H1 (cell line): Measurements from ENCODE around the gene RUSF1. TPM values are rescaled to one million over a fixed set of nuclear protein-coding genes. Genes with fewer than 3 reads are reported as not detected.
A peak's percentile ranks its signal among the peaks of the same experiment; 100 is the strongest.

Experiments used
- CTCF ChIA-PET: fragments of 300-600 bp; sonication (Branson Sonifier 250); formaldehyde crosslinking; loops from one replicate; lab custom pipeline; 2021; ENCODE audit not compliant: partially characterized antibody; lab: Charles Lee
- POLR2A ChIA-PET: fragments of 300-600 bp; sonication (Branson Sonifier 250); formaldehyde crosslinking; loops from one replicate; lab custom pipeline; 2021; ENCODE audit warnings: inconsistent platforms; ENCODE audit not compliant: partially characterized antibody; lab: Charles Lee
- DNase-seq, 2 experiments: peaks; one replicate each; pipeline versions ENCODE4 v3.0.0 to v3.0.0-alpha.2; 2010 to 2022; ENCODE audit warnings: low spot score in 2 of 2, low read depth in 1 of 2, mixed read lengths in 1 of 2
- FAIRE-seq: peaks from 2 replicates; lab custom pipeline; 2011; peaks lifted over from hg19 to GRCh38; lab: Jason Lieb, UNC
- H2AFZ ChIP-seq: 2 replicates; pipeline ENCODE4 v1.8.1; 2012; ENCODE audit warnings: low read length, inconsistent platforms
- H2AK5ac ChIP-seq: 2 replicates; pipeline ENCODE4 v1.6.1; 2013; ENCODE audit warnings: low read depth, low read length
- H2BK120ac ChIP-seq: replicated peaks from 2 replicates; pipeline ENCODE3; 2013; ENCODE audit warnings: low read depth, low read length, inconsistent platforms
- H2BK12ac ChIP-seq: 2 replicates; pipeline ENCODE4 v1.6.1; 2013; ENCODE audit warnings: low read depth, low read length
- H2BK15ac ChIP-seq: 2 replicates; pipeline ENCODE4 v1.6.1; 2013; ENCODE audit warnings: low read length
- H2BK20ac ChIP-seq: 2 replicates; pipeline ENCODE4 v1.6.1; 2013; ENCODE audit warnings: low read length
- H2BK5ac ChIP-seq: 2 replicates; pipeline ENCODE4 v1.6.1; 2013; ENCODE audit warnings: low read depth, low read length
- H3K14ac ChIP-seq: 2 replicates; pipeline ENCODE4 v1.6.1; 2013; ENCODE audit warnings: inconsistent platforms; ENCODE audit not compliant: insufficient read length
- H3K18ac ChIP-seq: 2 replicates; pipeline ENCODE4 v1.6.1; 2013; ENCODE audit warnings: low read length; ENCODE audit errors: extremely low read depth
- H3K23ac ChIP-seq: 2 replicates; pipeline ENCODE4 v1.6.1; 2013; ENCODE audit warnings: inconsistent platforms; ENCODE audit not compliant: insufficient read length
- H3K23me2 ChIP-seq: 2 replicates; pipeline ENCODE4 v1.6.1; 2013; ENCODE audit warnings: low read depth, low read length
- H3K27ac ChIP-seq: 2 replicates; pipeline ENCODE4 v1.6.1; 2011; ENCODE audit warnings: low read depth, low read length, inconsistent platforms
- H3K27me3 ChIP-seq, 4 experiments: replicated peaks in 1 of 4; 1 replicate in 1 of 4; 2 replicates in 3 of 4; pipeline versions ENCODE4 v1.6.1 to v1.8.1; 2011 to 2013; ENCODE audit warnings: low read length in 3 of 4, mild to moderate bottlenecking in 3 of 4, inconsistent platforms in 2 of 4, mixed read lengths in 2 of 4, moderate library complexity in 1 of 4; ENCODE audit not compliant: control insufficient read depth in 3 of 4, insufficient read depth in 3 of 4; ENCODE audit errors: extremely low read depth in 1 of 4
- H3K36me3 ChIP-seq, 4 experiments: 2 replicates each; pipeline versions ENCODE4 v1.6.1 to v1.8.1; 2011 to 2013; ENCODE audit warnings: mild to moderate bottlenecking in 4 of 4, low read length in 3 of 4, moderate library complexity in 2 of 4, control low read depth in 1 of 4, inconsistent platforms in 1 of 4; ENCODE audit not compliant: insufficient read depth in 4 of 4, control insufficient read depth in 2 of 4
- H3K4ac ChIP-seq: replicated peaks from 2 replicates; pipeline ENCODE3; 2013; ENCODE audit warnings: low read length, low read depth, mixed read lengths, inconsistent platforms; ENCODE audit not compliant: insufficient read length
- H3K4me1 ChIP-seq, 4 experiments: replicated peaks in 1 of 4; 1 replicate in 1 of 4; 2 replicates in 3 of 4; pipeline versions ENCODE4 v1.6.1 to v1.8.1; 2011 to 2013; ENCODE audit warnings: low read length in 3 of 4, inconsistent platforms in 2 of 4, mixed read lengths in 1 of 4; ENCODE audit not compliant: insufficient read depth in 4 of 4, control insufficient read depth in 3 of 4
- H3K4me2 ChIP-seq, 2 experiments: 2 replicates each; pipeline versions ENCODE4 v1.6.1 to v1.8.1; 2011 to 2013; ENCODE audit warnings: low read depth in 2 of 2, low read length in 2 of 2, control low read depth in 1 of 2, inconsistent platforms in 1 of 2, mild to moderate bottlenecking in 1 of 2; ENCODE audit not compliant: insufficient read depth in 1 of 2
- H3K4me3 ChIP-seq, 4 experiments: fragments of 200-600, 300-600 bp in 1 of 4; sonication (generic), shearing (Covaris generic), sonication (Bioruptor Twin) in 1 of 4; 2 replicates each; pipeline versions ENCODE4 v1.5.1 to v1.8.1; 2011 to 2016; ENCODE audit warnings: low read length in 4 of 4, low read depth in 3 of 4, control low read depth in 2 of 4, inconsistent platforms in 2 of 4, mild to moderate bottlenecking in 2 of 4, mixed read lengths in 1 of 4, moderate library complexity in 1 of 4; ENCODE audit not compliant: insufficient read depth in 2 of 4; ENCODE audit errors: extremely low read depth in 1 of 4
- H3K56ac ChIP-seq: replicated peaks from 2 replicates; pipeline ENCODE3; 2013; ENCODE audit warnings: low read depth, mild to moderate bottlenecking, mixed read lengths, low read length, inconsistent platforms; ENCODE audit not compliant: insufficient read length
- H3K79me1 ChIP-seq: 2 replicates; pipeline ENCODE4 v1.6.1; 2013; ENCODE audit warnings: low read depth, low read length, control low read depth
- H3K79me2 ChIP-seq, 2 experiments: 2 replicates each; pipeline versions ENCODE4 v1.6.1 to v1.8.1; 2012 to 2013; ENCODE audit warnings: low read length in 2 of 2, mild to moderate bottlenecking in 2 of 2, inconsistent platforms in 1 of 2; ENCODE audit not compliant: insufficient read depth in 2 of 2, control insufficient read depth in 1 of 2
- H3K9ac ChIP-seq, 4 experiments: replicated peaks in 1 of 4; 1 replicate in 1 of 4; 2 replicates in 3 of 4; pipeline versions ENCODE4 v1.6.1 to v1.8.1; 2011 to 2013; ENCODE audit warnings: low read depth in 3 of 4, low read length in 3 of 4, control low read depth in 2 of 4, mild to moderate bottlenecking in 2 of 4, moderate library complexity in 2 of 4, inconsistent platforms in 1 of 4; ENCODE audit errors: extremely low read depth in 1 of 4
- H3K9me3 ChIP-seq, 2 experiments: 2 replicates each; pipeline versions ENCODE4 v1.6.1 to v1.8.1; 2012 to 2013; ENCODE audit warnings: mild to moderate bottlenecking in 2 of 2, moderate library complexity in 2 of 2, control low read depth in 1 of 2, inconsistent platforms in 1 of 2, low read depth in 1 of 2, low read length in 1 of 2, mixed read lengths in 1 of 2; ENCODE audit not compliant: insufficient read depth in 2 of 2
- H4K20me1 ChIP-seq, 2 experiments: replicated peaks in 1 of 2; 2 replicates each; pipeline versions ENCODE3 to v1.8.1; 2011 to 2013; ENCODE audit warnings: inconsistent platforms in 2 of 2, low read length in 2 of 2, mild to moderate bottlenecking in 1 of 2; ENCODE audit not compliant: insufficient read depth in 2 of 2, control insufficient read depth in 1 of 2
- H4K5ac ChIP-seq: 2 replicates; pipeline ENCODE4 v1.6.1; 2013; ENCODE audit warnings: low read length, low read depth, mixed read lengths, inconsistent platforms; ENCODE audit not compliant: insufficient read length
- H4K8ac ChIP-seq: 2 replicates; pipeline ENCODE4 v1.8.0; 2013; ENCODE audit warnings: mild to moderate bottlenecking, moderate library complexity, low read length, inconsistent platforms; ENCODE audit not compliant: insufficient read depth; ENCODE audit errors: extremely low read depth
- H4K91ac ChIP-seq: replicated peaks from 2 replicates; pipeline ENCODE3; 2013; ENCODE audit warnings: low read length, mixed read lengths, inconsistent platforms; ENCODE audit not compliant: insufficient read length
- EZH2 ChIP-seq: fragments of 200-600 bp; sonication (generic); IDR thresholded peaks from 2 replicates; pipeline ENCODE4 v1.7.1; 2012; ENCODE audit warnings: low read depth, mild to moderate bottlenecking, moderate library complexity, low read length, inconsistent platforms; ENCODE audit not compliant: severe bottlenecking
- HDAC2 ChIP-seq, 2 experiments: fragments of 300-600 bp in 1 of 2; sonication (generic) in 1 of 2; IDR thresholded peaks; 2 replicates each; pipeline ENCODE4 v1.6.1; 2011 to 2012; ENCODE audit warnings: low read depth in 2 of 2, low read length in 2 of 2, mild to moderate bottlenecking in 2 of 2, moderate library complexity in 2 of 2, borderline replicate concordance in 1 of 2, inconsistent platforms in 1 of 2
- RFX5 ChIP-seq: IDR thresholded peaks from 2 replicates; pipeline ENCODE4 v1.6.1; 2011; ENCODE audit warnings: low read depth, low read length, improper control_type of control experiment, borderline replicate concordance
- SP4 ChIP-seq: IDR thresholded peaks from 2 replicates; pipeline ENCODE4 v1.6.1; 2012; ENCODE audit warnings: low read length, inconsistent platforms
- TAF7 ChIP-seq: optimal IDR thresholded peaks from 2 replicates; pipeline ENCODE3; 2011; ENCODE audit warnings: low read depth, mild to moderate bottlenecking, inconsistent platforms, low read length, moderate library complexity, borderline replicate concordance
- TEAD4 ChIP-seq: IDR thresholded peaks from 2 replicates; pipeline ENCODE4 v1.6.1; 2012; ENCODE audit warnings: low read depth, low read length, inconsistent platforms, mixed read lengths
- WGBS, 2 experiments: shearing (Covaris generic) in 1 of 2; methylation state at CpG; one replicate each; pipeline versions ENCODE4 v1.1.6 to v1.1.7; 2013 to 2015; ENCODE audit warnings: low lambda C conversion rate in 2 of 2, mixed read lengths in 2 of 2, inconsistent platforms in 1 of 2, low coverage in 1 of 2, missing lambda C conversion rate in 1 of 2; ENCODE audit not compliant: insufficient replicate concordance in 2 of 2, insufficient coverage in 1 of 2, insufficient read length in 1 of 2; ENCODE audit errors: extremely low coverage in 1 of 2, missing lambda C conversion rate in 1 of 2; 5-methylcytosine and 5-hydroxymethylcytosine counted together
- polyA plus RNA-seq, 7 experiments: library from polyadenylated mRNA; depleted of rRNA in 3 of 7; stranded (reverse) in 5 of 7; unstranded in 2 of 7; fragments of >200 nt in 5 of 7; fragments of 200-250 nt in 2 of 7; gene quantifications; 1 replicate in 5 of 7; 2 replicates in 1 of 7; 4 replicates in 1 of 7; pipeline versions ENCODE4 v1.2.1 to v1.2.3, GENCODE V29; 2011 to 2013; ENCODE audit warnings: missing spikeins in 2 of 7, mixed read lengths in 2 of 7
- total RNA-seq: library from RNA; stranded (reverse); fragmentation: NEBNext Ultra II Directional; extraction: Animal tissue kit (Norgen Biotek cat#: 25700); gene quantifications from 2 replicates; pipeline ENCODE4 v1.2.1, GENCODE V29; 2021
- TF ChIP-seq, protein P1 (sequence below): IDR thresholded peaks from 2 replicates; pipeline ENCODE4 v1.6.1; 2012; ENCODE audit warnings: inconsistent platforms
- TF ChIP-seq, protein P2 (sequence below): IDR thresholded peaks from 2 replicates; pipeline ENCODE4 v1.6.1; 2011; ENCODE audit warnings: low read length, improper control_type of control experiment

RUSF1 gene
- total and polyA plus RNA-seq, 2 of the 8 experiments (the other 6 are each of a cell fraction or from before 2014, with no cell fraction given) = 22.5 to 33.7 TPM

- no peak overlapping the region for H3K18ac ChIP-seq
- H2AFZ ChIP-seq = no peak overlapping the region
- no peak overlapping the region for H2BK15ac ChIP-seq
- no peak overlapping the region for H4K91ac ChIP-seq
- no peak overlapping the region; a peak in 1 of 8 replicates for H3K4me3 ChIP-seq
- ChIA-PET CTCF (interaction anchor here (0.5 to 5.1 kb wide), 7 partner anchors 12 to 150 kb away, joined by 3 to 35 read pairs (median 3); no protein-coding TSS in a partner anchor), POLR2A (interaction anchor here (0.5 to 1.2 kb wide), 3 partner anchors 11 to 241 kb away, joined by 3 read pairs; no protein-coding TSS in a partner anchor)
- no peaks in the 10 kb centered on the region for H3K79me2 ChIP-seq
- H3K4me1 ChIP-seq = peaks cover 0 to 12% (median 3%) of the 10 kb centered on the region in 4 experiments; a peak in 5 of 7 replicates
- DNase-seq = no peak
- no peak overlapping the region for H3K9ac ChIP-seq
- no peaks in the 10 kb centered on the region for H3K9me3 ChIP-seq
- no peak overlapping the region for H2BK120ac ChIP-seq
- no peak overlapping the region for H2BK12ac ChIP-seq
- no peak overlapping the region for H3K14ac ChIP-seq
- FAIRE-seq = no peak
- peak overlapping the region; percentile 62; the same call in 1 of the 2 replicates for H4K8ac ChIP-seq
- peaks cover 0 to 3% of the 10 kb centered on the region in 2 experiments for H4K20me1 ChIP-seq
- no peaks in the 10 kb centered on the region for H3K36me3 ChIP-seq
- H2AK5ac ChIP-seq = no peak overlapping the region
- peaks cover 19% of the 10 kb centered on the region; the same call in 1 of the 2 replicates for H3K23me2 ChIP-seq
- H3K79me1 ChIP-seq = no peaks in the 10 kb centered on the region
- no peak overlapping the region for H2BK5ac ChIP-seq
- no peak overlapping the region for H3K23ac ChIP-seq
- 86% methylated on average over 17 of the region's 17 CpGs; no CpG with 5 or more reads in 1 of the 2 experiments for WGBS, 2 experiments
- H2BK20ac ChIP-seq = no peak overlapping the region
- H3K56ac ChIP-seq = no peak overlapping the region
- no peak overlapping the region for H4K5ac ChIP-seq
- peak overlapping the region in 1 of 2 experiments; percentile 67; a peak in 1 of 4 replicates for H3K4me2 ChIP-seq
- H3K27me3 ChIP-seq = peaks cover 2 to 38% (median 31%) of the 10 kb centered on the region in 4 experiments
- no peak overlapping the region for H3K27ac ChIP-seq
- no peak overlapping the region for H3K4ac ChIP-seq
- TF ChIP-seq RFX5 (no peak), SP4 (no peak), EZH2 (no peak), HDAC2 (IDR thresholded peaks at IDR 0.05; ENCODE audit: borderline replicate concordance in 1 of 2, low read depth in 2 of 2, low read length in 2 of 2) (no peak), TAF7 (no peak), TEAD4 (no peak)
- TF ChIP-seq, protein P1, sequence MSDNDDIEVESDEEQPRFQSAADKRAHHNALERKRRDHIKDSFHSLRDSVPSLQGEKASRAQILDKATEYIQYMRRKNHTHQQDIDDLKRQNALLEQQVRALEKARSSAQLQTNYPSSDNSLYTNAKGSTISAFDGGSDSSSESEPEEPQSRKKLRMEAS = no peak
- TF ChIP-seq, protein P2, sequence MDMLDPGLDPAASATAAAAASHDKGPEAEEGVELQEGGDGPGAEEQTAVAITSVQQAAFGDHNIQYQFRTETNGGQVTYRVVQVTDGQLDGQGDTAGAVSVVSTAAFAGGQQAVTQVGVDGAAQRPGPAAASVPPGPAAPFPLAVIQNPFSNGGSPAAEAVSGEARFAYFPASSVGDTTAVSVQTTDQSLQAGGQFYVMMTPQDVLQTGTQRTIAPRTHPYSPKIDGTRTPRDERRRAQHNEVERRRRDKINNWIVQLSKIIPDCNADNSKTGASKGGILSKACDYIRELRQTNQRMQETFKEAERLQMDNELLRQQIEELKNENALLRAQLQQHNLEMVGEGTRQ = no peak
Measured at GRCh38 chr16:31473264-31473984, 34.8 kb downstream of the RUSF1 start.
